Thoracic aorta (tissue), 2 donors: ENCODE measurements around the gene TRAK1. TPM values are rescaled to one million over a fixed set of nuclear protein-coding genes. Genes with fewer than 3 reads are reported as not detected.

ENCODE experiments used
- ATAC-seq: fragments of 150-250 bp; one replicate; pipeline ENCODE4 v1.8.0; 2017; ENCODE audit warnings: low read depth; ENCODE audit not compliant: insufficient number of reproducible peaks, low FRiP score
- DNase-seq: peaks from one replicate; pipeline ENCODE4 v3.0.0-alpha.2; 2020; ENCODE audit warnings: low spot score
- H3K27ac ChIP-seq, 2 donors: fragments of 200-600 bp; sonication (generic); 1 replicate in 1 of 2; 2 replicates in 1 of 2; pipeline ENCODE4 v1.5.1; 2016; ENCODE audit warnings: mild to moderate bottlenecking in 2 of 2, moderate library complexity in 2 of 2
- H3K27me3 ChIP-seq: fragments of 200-600 bp; sonication (generic); replicated peaks from 2 replicates; pipeline ENCODE4 v1.6.0; 2016; ENCODE audit warnings: mild to moderate bottlenecking; ENCODE audit not compliant: insufficient read depth
- H3K36me3 ChIP-seq: fragments of 200-600 bp; sonication (generic); one replicate; pipeline ENCODE4 v1.5.1; 2016
- H3K4me1 ChIP-seq, 2 donors: fragments of 200-600 bp; sonication (generic); 1 replicate in 1 of 2; 2 replicates in 1 of 2; pipeline versions ENCODE4 v1.5.1 to v1.6.0; 2016; ENCODE audit warnings: low read depth in 2 of 2, mild to moderate bottlenecking in 1 of 2; ENCODE audit not compliant: control insufficient read depth in 1 of 2
- H3K4me3 ChIP-seq: fragments of 200-600 bp; sonication (generic); 2 replicates; pipeline ENCODE4 v1.5.1; 2016; ENCODE audit warnings: mild to moderate bottlenecking
- H3K9me3 ChIP-seq: fragments of 200-600 bp; sonication (generic); 2 replicates; pipeline ENCODE4 v1.5.1; 2016
- total RNA-seq, 2 donors: library from RNA; depleted of rRNA; stranded (reverse); fragments of >200 nt; gene quantifications; one replicate each; pipeline versions ENCODE4 v1.1.0 to v1.2.3, GENCODE V29; 2016
- TF ChIP-seq, protein P1 (sequence below): fragments of 200-600 bp; sonication (generic); IDR thresholded peaks from one replicate; pipeline ENCODE4 v1.5.1; 2019; ENCODE audit warnings: antibody characterized with exemption

The TRAK1 gene
- total RNA-seq, 2 donors from 2014 or later = 35.1 to 36.0 TPM

DNA sequence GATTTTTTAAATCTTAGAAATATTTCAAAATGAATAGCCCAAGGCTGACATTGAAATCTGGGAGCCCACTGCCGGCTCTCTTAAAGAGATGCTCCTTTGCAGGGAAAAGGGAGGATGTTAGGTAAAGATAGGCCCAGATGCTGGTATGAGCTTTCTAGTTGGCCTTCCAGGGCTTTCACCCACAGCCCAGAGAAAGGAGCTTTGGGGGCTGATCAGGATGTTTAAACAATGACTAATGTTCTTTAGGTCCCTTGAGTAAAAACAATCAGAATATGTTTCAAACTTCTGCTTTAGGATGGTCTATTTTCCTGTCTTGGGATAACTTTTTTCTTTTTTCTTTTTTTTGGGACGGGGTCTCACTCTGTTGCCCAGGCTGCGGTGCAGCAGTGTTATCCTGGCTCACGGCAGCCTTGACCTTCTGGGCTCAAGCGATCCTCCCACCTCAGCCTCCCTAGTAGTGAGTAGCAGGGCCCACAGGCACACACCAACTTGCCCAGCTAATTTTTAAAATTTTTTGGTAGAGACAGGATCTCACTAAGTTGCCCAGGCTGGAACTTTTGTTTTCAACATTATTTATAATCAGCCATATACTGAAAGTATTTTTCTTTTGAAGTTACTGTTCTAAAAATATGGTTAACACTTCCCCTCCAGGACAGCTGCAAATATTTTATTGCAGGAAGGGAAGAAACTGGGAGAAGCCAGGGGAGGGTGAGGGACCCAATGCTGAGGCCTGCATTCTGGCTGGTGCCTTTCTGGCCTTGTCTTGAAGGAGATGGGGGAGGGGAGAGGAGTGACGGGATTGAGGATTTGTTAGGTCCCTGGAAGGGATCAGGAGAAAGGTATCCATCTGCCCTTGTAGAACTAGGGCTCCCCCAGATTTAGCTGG is 70.1 kb downstream of the TRAK1 start:
- H3K27me3 ChIP-seq = no peaks in the 10 kb centered on the region
- TF ChIP-seq, protein P1, sequence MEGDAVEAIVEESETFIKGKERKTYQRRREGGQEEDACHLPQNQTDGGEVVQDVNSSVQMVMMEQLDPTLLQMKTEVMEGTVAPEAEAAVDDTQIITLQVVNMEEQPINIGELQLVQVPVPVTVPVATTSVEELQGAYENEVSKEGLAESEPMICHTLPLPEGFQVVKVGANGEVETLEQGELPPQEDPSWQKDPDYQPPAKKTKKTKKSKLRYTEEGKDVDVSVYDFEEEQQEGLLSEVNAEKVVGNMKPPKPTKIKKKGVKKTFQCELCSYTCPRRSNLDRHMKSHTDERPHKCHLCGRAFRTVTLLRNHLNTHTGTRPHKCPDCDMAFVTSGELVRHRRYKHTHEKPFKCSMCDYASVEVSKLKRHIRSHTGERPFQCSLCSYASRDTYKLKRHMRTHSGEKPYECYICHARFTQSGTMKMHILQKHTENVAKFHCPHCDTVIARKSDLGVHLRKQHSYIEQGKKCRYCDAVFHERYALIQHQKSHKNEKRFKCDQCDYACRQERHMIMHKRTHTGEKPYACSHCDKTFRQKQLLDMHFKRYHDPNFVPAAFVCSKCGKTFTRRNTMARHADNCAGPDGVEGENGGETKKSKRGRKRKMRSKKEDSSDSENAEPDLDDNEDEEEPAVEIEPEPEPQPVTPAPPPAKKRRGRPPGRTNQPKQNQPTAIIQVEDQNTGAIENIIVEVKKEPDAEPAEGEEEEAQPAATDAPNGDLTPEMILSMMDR = no peak
- H3K9me3 ChIP-seq = no peaks in the 10 kb centered on the region
- H3K4me1 ChIP-seq = peaks cover 20 to 29% of the 10 kb centered on the region in 2 donors
- DNase-seq = no peak
- H3K36me3 ChIP-seq = no peaks in the 10 kb centered on the region
- no peak overlapping the region for H3K27ac ChIP-seq
- ATAC-seq = no peak
- H3K4me3 ChIP-seq = no peak overlapping the region

- Histone ChIP-seq H3K9me3 (no peaks in the 10 kb centered on the region), H3K27me3 (no peaks in the 10 kb centered on the region), H3K36me3 (no peaks in the 10 kb centered on the region), H3K4me3 (no peak overlapping the region), H3K27ac (no peak overlapping the region), H3K4me1 (peaks cover 20 to 29% of the 10 kb centered on the region in 2 donors)
- TF ChIP-seq, protein P1 = no peak
- ATAC-seq (no peak), DNase-seq (no peak)
Measured at GRCh38 chr3:42162462-42162861, 71.3 kb downstream of the TRAK1 start.

GRCh38 chr3:42163622-42164244 is 72.6 kb downstream of the TRAK1 start:
- H3K27me3 ChIP-seq = no peaks in the 10 kb centered on the region
- DNase-seq (no peak), ATAC-seq (no peak)
- H3K27ac ChIP-seq = no peak overlapping the region
- no peak overlapping the region for H3K4me3 ChIP-seq
- TF ChIP-seq, protein P1 = no peak
- no peaks in the 10 kb centered on the region for H3K9me3 ChIP-seq
- H3K4me1 ChIP-seq = peaks cover 20 to 29% of the 10 kb centered on the region in 2 donors
- H3K36me3 ChIP-seq = no peaks in the 10 kb centered on the region

DNA sequence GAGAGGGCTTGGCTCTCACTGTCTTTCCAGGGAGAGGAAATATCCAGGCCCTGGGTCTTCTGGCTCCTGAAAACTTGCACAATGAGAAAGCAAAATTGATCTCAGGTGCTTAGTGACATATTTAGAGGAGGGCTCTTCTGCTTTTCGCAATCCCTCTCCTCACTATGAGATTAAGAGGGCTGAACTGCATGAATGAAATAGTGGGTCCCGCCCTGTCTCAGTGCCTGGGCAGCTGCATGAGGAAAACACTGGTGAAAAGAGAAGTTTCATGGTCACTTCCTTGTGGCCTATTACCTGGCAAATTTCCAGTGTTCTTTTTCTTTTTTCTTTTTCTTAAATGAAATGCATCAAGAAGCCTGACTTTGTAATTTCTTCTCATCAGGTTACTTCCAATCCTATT is 73.5 kb downstream of the TRAK1 start:
- Histone ChIP-seq H3K9me3 (no peaks in the 10 kb centered on the region), H3K27me3 (no peaks in the 10 kb centered on the region), H3K4me1 (peaks cover 17 to 22% of the 10 kb centered on the region in 2 donors), H3K27ac (no peak overlapping the region), H3K36me3 (no peaks in the 10 kb centered on the region), H3K4me3 (no peak overlapping the region)
- ATAC-seq (no peak), DNase-seq (no peak)
- TF ChIP-seq, protein P1 = no peak

GRCh38 chr3:42165211-42165610 is 74.1 kb downstream of the TRAK1 start:
- H3K9me3 ChIP-seq = no peaks in the 10 kb centered on the region
- no peaks in the 10 kb centered on the region for H3K27me3 ChIP-seq
- ATAC-seq (no peak), DNase-seq (no peak)
- H3K4me3 ChIP-seq = no peak overlapping the region
- no peak overlapping the region for H3K27ac ChIP-seq
- peaks cover 14 to 16% of the 10 kb centered on the region in 2 donors for H3K4me1 ChIP-seq
- H3K36me3 ChIP-seq = no peaks in the 10 kb centered on the region
- TF ChIP-seq, protein P1 = no peak
